ENCODE results near the gene TNFAIP8. TPM values are rescaled to one million over a fixed set of nuclear protein-coding genes. Genes with fewer than 3 reads are reported as not detected.

Gene TNFAIP8
- total RNA-seq, 1 experiment from 2014 or later, result 8.0 TPM

DNA sequence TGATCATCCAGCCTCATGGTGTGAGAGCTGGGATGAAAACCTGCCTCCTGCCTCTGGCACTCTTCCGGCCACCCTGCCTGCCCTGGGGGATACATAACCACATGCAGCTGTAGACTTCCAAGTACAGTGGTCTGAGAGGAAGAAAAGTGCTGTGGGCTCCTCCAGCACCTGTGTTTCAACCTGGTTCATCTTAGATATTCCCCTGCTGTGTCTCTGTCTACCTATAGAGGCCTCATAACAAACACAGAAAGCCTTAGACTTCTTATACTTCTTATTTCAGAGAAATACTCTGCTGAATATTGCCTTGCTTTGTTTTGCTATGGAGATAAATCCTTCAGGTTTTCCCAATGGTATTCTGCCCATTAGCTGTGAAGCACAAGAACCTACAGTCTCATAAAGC is 19.6 kb upstream of the TNFAIP8 start:
- H3K27me3 ChIP-seq (ENCODE audit: control insufficient read depth, insufficient read depth, low read length), result no peaks in the 10 kb centered on the region
- TF ChIP-seq, protein P1, sequence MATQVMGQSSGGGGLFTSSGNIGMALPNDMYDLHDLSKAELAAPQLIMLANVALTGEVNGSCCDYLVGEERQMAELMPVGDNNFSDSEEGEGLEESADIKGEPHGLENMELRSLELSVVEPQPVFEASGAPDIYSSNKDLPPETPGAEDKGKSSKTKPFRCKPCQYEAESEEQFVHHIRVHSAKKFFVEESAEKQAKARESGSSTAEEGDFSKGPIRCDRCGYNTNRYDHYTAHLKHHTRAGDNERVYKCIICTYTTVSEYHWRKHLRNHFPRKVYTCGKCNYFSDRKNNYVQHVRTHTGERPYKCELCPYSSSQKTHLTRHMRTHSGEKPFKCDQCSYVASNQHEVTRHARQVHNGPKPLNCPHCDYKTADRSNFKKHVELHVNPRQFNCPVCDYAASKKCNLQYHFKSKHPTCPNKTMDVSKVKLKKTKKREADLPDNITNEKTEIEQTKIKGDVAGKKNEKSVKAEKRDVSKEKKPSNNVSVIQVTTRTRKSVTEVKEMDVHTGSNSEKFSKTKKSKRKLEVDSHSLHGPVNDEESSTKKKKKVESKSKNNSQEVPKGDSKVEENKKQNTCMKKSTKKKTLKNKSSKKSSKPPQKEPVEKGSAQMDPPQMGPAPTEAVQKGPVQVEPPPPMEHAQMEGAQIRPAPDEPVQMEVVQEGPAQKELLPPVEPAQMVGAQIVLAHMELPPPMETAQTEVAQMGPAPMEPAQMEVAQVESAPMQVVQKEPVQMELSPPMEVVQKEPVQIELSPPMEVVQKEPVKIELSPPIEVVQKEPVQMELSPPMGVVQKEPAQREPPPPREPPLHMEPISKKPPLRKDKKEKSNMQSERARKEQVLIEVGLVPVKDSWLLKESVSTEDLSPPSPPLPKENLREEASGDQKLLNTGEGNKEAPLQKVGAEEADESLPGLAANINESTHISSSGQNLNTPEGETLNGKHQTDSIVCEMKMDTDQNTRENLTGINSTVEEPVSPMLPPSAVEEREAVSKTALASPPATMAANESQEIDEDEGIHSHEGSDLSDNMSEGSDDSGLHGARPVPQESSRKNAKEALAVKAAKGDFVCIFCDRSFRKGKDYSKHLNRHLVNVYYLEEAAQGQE (IDR thresholded peaks at IDR 0.05; ENCODE audit: insufficient read depth in 1 of 2, low read depth in 2 of 2, low read length in 1 of 2), result no peak
- TF ChIP-seq SIN3A (IDR thresholded peaks at IDR 0.05; ENCODE audit: borderline replicate concordance, insufficient read depth, low read depth, low read length) (no peak), POLR2AphosphoS5 (IDR thresholded peaks at IDR 0.05; ENCODE audit: low read depth, low read length) (no peak), TCF7L2 (IDR thresholded peaks at IDR 0.05; ENCODE audit: low read depth, low read length) (no peak)
- TF ChIP-seq, protein P2, sequence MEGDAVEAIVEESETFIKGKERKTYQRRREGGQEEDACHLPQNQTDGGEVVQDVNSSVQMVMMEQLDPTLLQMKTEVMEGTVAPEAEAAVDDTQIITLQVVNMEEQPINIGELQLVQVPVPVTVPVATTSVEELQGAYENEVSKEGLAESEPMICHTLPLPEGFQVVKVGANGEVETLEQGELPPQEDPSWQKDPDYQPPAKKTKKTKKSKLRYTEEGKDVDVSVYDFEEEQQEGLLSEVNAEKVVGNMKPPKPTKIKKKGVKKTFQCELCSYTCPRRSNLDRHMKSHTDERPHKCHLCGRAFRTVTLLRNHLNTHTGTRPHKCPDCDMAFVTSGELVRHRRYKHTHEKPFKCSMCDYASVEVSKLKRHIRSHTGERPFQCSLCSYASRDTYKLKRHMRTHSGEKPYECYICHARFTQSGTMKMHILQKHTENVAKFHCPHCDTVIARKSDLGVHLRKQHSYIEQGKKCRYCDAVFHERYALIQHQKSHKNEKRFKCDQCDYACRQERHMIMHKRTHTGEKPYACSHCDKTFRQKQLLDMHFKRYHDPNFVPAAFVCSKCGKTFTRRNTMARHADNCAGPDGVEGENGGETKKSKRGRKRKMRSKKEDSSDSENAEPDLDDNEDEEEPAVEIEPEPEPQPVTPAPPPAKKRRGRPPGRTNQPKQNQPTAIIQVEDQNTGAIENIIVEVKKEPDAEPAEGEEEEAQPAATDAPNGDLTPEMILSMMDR (IDR thresholded peaks at IDR 0.05), result no peak
- in situ Hi-C loops (cut with HindIII; ENCODE audit: low pct_unique_long_range_greater_than_20kb, low sequenced_read_pairs) (no loop called here), intact Hi-C loops (cut with micrococcal nuclease; ENCODE audit: unreplicated experiment) (loop anchor here (10.0 kb wide), 1 partner anchor 311 kb away; no protein-coding TSS in a partner anchor)
- ChIA-PET CTCF (no interaction called here), POLR2A (no interaction called here)
- H3K4me1 ChIP-seq (ENCODE audit: control insufficient read depth, insufficient read depth, low read length), result no peaks in the 10 kb centered on the region
- H3K9me3 ChIP-seq (ENCODE audit: control insufficient read depth, insufficient read depth, low read depth, low read length), result no peaks in the 10 kb centered on the region
- H3K36me3 ChIP-seq (ENCODE audit: control insufficient read depth, insufficient read depth, low read length), result no peaks in the 10 kb centered on the region
- BruUV-seq (replicated peaks), result no TSS peak
- H3K27ac ChIP-seq (ENCODE audit: low read length), result no peak overlapping the region
- H3K4me3 ChIP-seq (ENCODE audit: low read depth in 2 of 2, low read length in 2 of 2), result no peak overlapping the region
- no peak for ATAC-seq
- no peak for DNase-seq (ENCODE audit: low read depth, low spot score)

DNA sequence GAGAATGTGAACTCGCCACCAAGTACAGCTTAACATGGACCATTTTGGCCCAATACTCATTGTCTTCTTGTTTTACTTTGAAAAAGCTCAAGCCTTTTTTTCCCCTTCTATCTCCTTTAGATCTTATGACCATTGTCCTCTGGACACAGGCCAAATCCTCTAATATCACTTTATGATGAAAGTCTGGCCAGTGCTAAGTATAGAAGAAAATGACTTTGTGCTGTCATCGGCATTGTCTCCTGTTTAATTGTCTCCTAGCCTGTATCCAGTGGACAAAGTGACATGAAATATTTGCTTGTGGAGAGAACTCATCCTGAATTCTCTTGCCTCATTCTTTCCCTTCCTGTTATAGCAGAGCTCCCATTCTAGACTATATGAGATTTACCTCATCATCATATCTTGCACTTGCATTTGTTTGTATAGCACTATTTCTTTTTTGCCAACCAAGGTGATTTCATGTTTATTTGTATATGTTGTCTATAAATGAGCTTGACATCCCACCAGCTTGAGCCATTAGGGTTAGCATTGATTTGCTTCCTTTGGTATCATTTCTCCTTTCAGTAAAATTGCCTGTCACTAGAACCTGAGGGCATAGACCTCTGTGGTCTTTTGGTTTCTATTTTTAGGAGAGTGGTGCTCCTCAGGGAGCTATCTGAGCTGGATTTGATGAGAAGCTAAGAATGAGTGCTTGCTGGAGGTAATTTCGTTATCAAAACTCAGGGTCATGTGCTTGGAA is 18.8 kb upstream of the TNFAIP8 start:
- Histone ChIP-seq H3K4me3 (ENCODE audit: low read depth in 2 of 2, low read length in 2 of 2) (no peak overlapping the region), H3K27ac (ENCODE audit: low read length) (no peak overlapping the region), H3K27me3 (ENCODE audit: control insufficient read depth, insufficient read depth, low read length) (no peaks in the 10 kb centered on the region), H3K4me1 (ENCODE audit: control insufficient read depth, insufficient read depth, low read length) (no peaks in the 10 kb centered on the region), H3K36me3 (ENCODE audit: control insufficient read depth, insufficient read depth, low read length) (no peaks in the 10 kb centered on the region), H3K9me3 (ENCODE audit: control insufficient read depth, insufficient read depth, low read depth, low read length) (no peaks in the 10 kb centered on the region)
- TF ChIP-seq POLR2AphosphoS5 (IDR thresholded peaks at IDR 0.05; ENCODE audit: low read depth, low read length) (no peak), SIN3A (IDR thresholded peaks at IDR 0.05; ENCODE audit: borderline replicate concordance, insufficient read depth, low read depth, low read length) (no peak)
- TF ChIP-seq, protein P2 (IDR thresholded peaks at IDR 0.05), result no peak
- in situ Hi-C loops (cut with HindIII; ENCODE audit: low pct_unique_long_range_greater_than_20kb, low sequenced_read_pairs) (no loop called here), intact Hi-C loops (cut with micrococcal nuclease; ENCODE audit: unreplicated experiment) (loop anchor here (10.0 kb wide), 1 partner anchor 312 kb away; no protein-coding TSS in a partner anchor)
- POLR2A ChIA-PET, result no interaction called here
- CTCF ChIA-PET, result no interaction called here
- BruUV-seq (replicated peaks), result no TSS peak
- ATAC-seq, result no peak
- DNase-seq (ENCODE audit: low read depth, low spot score), result no peak
